D721Med (cell line): ENCODE results near the gene MAPKAP1.

Source experiments
- DNase-seq: peaks from one replicate; pipeline ENCODE4 v3.0.0; 2011; ENCODE audit warnings: low spot score; ENCODE audit not compliant: insufficient read length
- FAIRE-seq: peaks from 2 replicates; lab custom pipeline; 2011; peaks lifted over from hg19 to GRCh38; lab: Jason Lieb, UNC
- CTCF ChIP-seq: IDR thresholded peaks from 2 replicates; pipeline ENCODE4 v1.5.1; 2012; ENCODE audit warnings: mild to moderate bottlenecking, control low read depth; ENCODE audit not compliant: insufficient read depth; ENCODE audit errors: missing control alignments

The MAPKAP1 gene

GRCh38 chr9:125411171-125411756 is 295.7 kb downstream of the MAPKAP1 start:
- no peak for TF ChIP-seq CTCF
- FAIRE-seq (no peak), DNase-seq (no peak)

DNA sequence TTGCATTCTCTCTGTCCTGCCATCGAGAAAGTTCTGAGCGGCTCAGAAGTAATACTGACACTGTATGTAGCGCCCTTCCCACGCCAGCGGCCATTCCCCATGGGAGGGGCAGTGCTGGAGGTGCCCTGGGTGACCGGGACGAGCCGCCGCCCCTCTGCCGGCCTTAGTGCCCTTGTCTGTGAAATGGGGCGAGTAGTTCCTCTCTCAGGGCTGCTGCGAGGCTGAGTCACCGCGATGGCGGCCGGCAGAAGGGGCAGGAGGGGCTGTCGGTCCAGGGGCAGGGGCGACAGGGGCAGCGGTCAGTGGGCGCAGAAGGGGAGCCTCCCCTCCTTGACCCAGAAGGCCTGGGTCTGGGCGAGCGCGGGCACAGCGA is 296.5 kb downstream of the MAPKAP1 start:
- FAIRE-seq (no peak), DNase-seq (no peak)
- no peak for TF ChIP-seq CTCF

- no peak for TF ChIP-seq CTCF
- no peak for FAIRE-seq
- DNase-seq, result no peak
Observed at GRCh38 chr9:125409637-125410521, 297.1 kb downstream of the MAPKAP1 start.

- TF ChIP-seq CTCF, result no peak
- DNase-seq, result no peak
- FAIRE-seq, result no peak
Observed at GRCh38 chr9:125409217-125409636, 297.8 kb downstream of the MAPKAP1 start.

GRCh38 chr9:125407974-125408900 is 298.8 kb downstream of the MAPKAP1 start:
- peak; percentile 69 for TF ChIP-seq CTCF
- FAIRE-seq, result no peak
- DNase-seq, result peak; percentile 95

DNA sequence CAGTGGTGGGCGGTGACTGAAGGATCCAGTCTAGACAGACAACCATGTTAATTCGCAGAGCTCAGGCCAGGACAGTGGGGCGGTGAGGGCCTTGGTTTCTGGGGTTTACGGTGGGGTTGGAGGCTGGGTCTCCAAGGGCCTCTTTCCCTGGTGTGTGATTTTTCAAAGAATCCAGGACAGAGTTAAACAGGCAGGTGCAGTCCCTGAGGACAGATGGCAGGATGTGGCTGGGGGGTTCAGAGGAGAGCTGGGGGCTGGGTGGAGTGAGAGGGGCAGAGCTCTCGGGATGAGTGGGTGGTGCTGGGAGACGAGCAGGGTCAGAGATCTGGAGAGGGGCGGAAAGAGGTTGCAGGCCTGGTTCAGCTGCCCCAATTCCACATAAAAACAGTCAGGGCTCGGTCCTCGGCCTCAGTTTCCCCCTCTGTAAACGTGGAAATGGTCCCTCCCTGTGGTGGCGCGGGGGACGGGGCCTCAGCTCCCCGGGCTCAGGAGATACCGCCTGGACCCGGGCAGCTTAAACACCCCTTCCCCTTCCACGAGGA is 299.5 kb downstream of the MAPKAP1 start:
- no peak for TF ChIP-seq CTCF
- DNase-seq (no peak), FAIRE-seq (no peak)
